Keratinocyte (primary cell): Measurements from ENCODE around the gene SNRNP25. TPM values are rescaled to one million over a fixed set of nuclear protein-coding genes. Genes with fewer than 3 reads are reported as not detected.

Experiments
- DNase-seq: peaks from one replicate; pipeline ENCODE4 v3.0.0-alpha.2; 2011; ENCODE audit warnings: low read depth, missing footprints, low spot score
- FAIRE-seq: peaks from 2 replicates; lab custom pipeline; 2011; peaks lifted over from hg19 to GRCh38; lab: Jason Lieb, UNC
- H2AFZ ChIP-seq: 2 replicates; pipeline ENCODE4 v1.6.0; 2012; ENCODE audit warnings: low read length, control low read depth, inconsistent platforms; ENCODE audit not compliant: control insufficient read depth
- H3K27ac ChIP-seq: 2 replicates; pipeline ENCODE4 v1.5.1; 2011; ENCODE audit warnings: low read length; ENCODE audit not compliant: control insufficient read depth, insufficient read depth
- H3K27me3 ChIP-seq: 3 replicates; pipeline ENCODE4 v1.6.0; 2011; ENCODE audit warnings: low read length; ENCODE audit not compliant: control insufficient read depth, insufficient read depth; ENCODE audit errors: extremely low read depth
- H3K36me3 ChIP-seq, 2 experiments: 2 replicates in 1 of 2; 3 replicates in 1 of 2; pipeline ENCODE4 v1.5.1; 2011; ENCODE audit warnings: low read length in 2 of 2, mild to moderate bottlenecking in 1 of 2; ENCODE audit not compliant: control insufficient read depth in 2 of 2, insufficient read depth in 2 of 2; ENCODE audit errors: extremely low read depth in 1 of 2
- H3K4me1 ChIP-seq: 3 replicates; pipeline ENCODE4 v1.5.1; 2011; ENCODE audit warnings: low read length; ENCODE audit not compliant: control insufficient read depth, insufficient read depth; ENCODE audit errors: extremely low read depth
- H3K4me2 ChIP-seq: 3 replicates; pipeline ENCODE4 v1.6.0; 2011; ENCODE audit warnings: low read depth, low read length; ENCODE audit not compliant: control insufficient read depth, insufficient read depth; ENCODE audit errors: extremely low read depth
- H3K4me3 ChIP-seq, 3 experiments: fragments of 200-600 bp in 1 of 3; sonication (generic) in 1 of 3; 2 replicates in 2 of 3; 3 replicates in 1 of 3; pipeline ENCODE4 v1.5.1; 2011 to 2016; ENCODE audit warnings: low read length in 3 of 3, mild to moderate bottlenecking in 3 of 3, control low read depth in 2 of 3, inconsistent platforms in 1 of 3, low read depth in 1 of 3, mixed read lengths in 1 of 3, mixed run types in 1 of 3, moderate library complexity in 1 of 3; ENCODE audit not compliant: control insufficient read depth in 2 of 3, insufficient read depth in 2 of 3; ENCODE audit errors: extremely low read depth in 1 of 3
- H3K79me2 ChIP-seq: 2 replicates; pipeline ENCODE4 v1.6.0; 2012; ENCODE audit warnings: low read length; ENCODE audit not compliant: control insufficient read depth, insufficient read depth
- H3K9ac ChIP-seq: 3 replicates; pipeline ENCODE4 v1.6.0; 2011; ENCODE audit warnings: low read length; ENCODE audit not compliant: control insufficient read depth, insufficient read depth; ENCODE audit errors: extremely low read depth
- H3K9me1 ChIP-seq: 3 replicates; pipeline ENCODE4 v1.6.0; 2011; ENCODE audit warnings: low read length; ENCODE audit not compliant: control insufficient read depth, insufficient read depth; ENCODE audit errors: extremely low read depth
- H3K9me3 ChIP-seq: 2 replicates; pipeline ENCODE4 v1.5.1; 2012; ENCODE audit warnings: low read depth, low read length; ENCODE audit not compliant: control insufficient read depth
- H4K20me1 ChIP-seq: 3 replicates; pipeline ENCODE4 v1.6.0; 2011; ENCODE audit warnings: low read length; ENCODE audit not compliant: control insufficient read depth, insufficient read depth; ENCODE audit errors: extremely low read depth
- CTCF ChIP-seq, 3 experiments: IDR thresholded peaks in 1 of 3; conservative IDR thresholded peaks in 1 of 3; optimal IDR thresholded peaks in 1 of 3; 2 replicates in 2 of 3; 3 replicates in 1 of 3; pipeline versions ENCODE3 to v1.5.1; 2011; ENCODE audit warnings: low read length in 3 of 3, mild to moderate bottlenecking in 3 of 3, moderate library complexity in 2 of 3, control low read depth in 1 of 3, inconsistent platforms in 1 of 3; ENCODE audit not compliant: insufficient read depth in 2 of 3; ENCODE audit errors: extremely low read depth in 1 of 3
- EZH2 ChIP-seq: IDR thresholded peaks from one replicate; pipeline ENCODE4 v1.6.1; 2012; ENCODE audit warnings: inconsistent platforms, mild to moderate bottlenecking, low read length, moderate library complexity
- dilution Hi-C: fragments of 300-500 bp; cut with MboI; formaldehyde crosslinking; loops from one replicate; pipeline ENCODE4 v1.7.0; 2020; ENCODE audit warnings: low sequenced_read_pairs; ENCODE audit not compliant: extremely low pct_ligation_motif_present
- polyA plus RNA-seq, 5 experiments: library from polyadenylated mRNA; depleted of rRNA in 3 of 5; stranded (reverse) in 3 of 5; stranded (forward) in 1 of 5; unstranded in 1 of 5; fragments of >200 nt; gene quantifications; 1 replicate in 1 of 5; 2 replicates in 3 of 5; 3 replicates in 1 of 5; pipeline versions ENCODE4 v1.2.1 to v1.2.3, GENCODE V29; 2011 to 2012; ENCODE audit warnings: missing spikeins in 2 of 5, low read depth in 1 of 5, low replicate concordance in 1 of 5

Gene SNRNP25
- polyA plus RNA-seq, 1 donor (not counting 4 experiments of a cell fraction or from before 2014, with no cell fraction given): 45.9 TPM

- peak; percentile 75 for FAIRE-seq
- H2AFZ ChIP-seq: peak within 1 kb of the TSS; percentile 16
- dilution Hi-C loops: no loop called here
Measured at GRCh38 chr16:72561-73548, 19.2 kb downstream of the SNRNP25 start, which contains the start of gene RHBDF1. TSS of gene RHBDF1 (minus strand) at chr16:72631. CDS start at chr16:65015, 7,616 bp downstream.

GRCh38 chr16:74051-74746 is 20.6 kb downstream of the SNRNP25 start:
- peaks cover 4% of the 10 kb centered on the region for H3K9me1 ChIP-seq
- peaks cover 20% of the 10 kb centered on the region for H3K79me2 ChIP-seq
- H2AFZ ChIP-seq: no peak overlapping the region
- H3K9ac ChIP-seq: no peak overlapping the region
- H4K20me1 ChIP-seq: no peaks in the 10 kb centered on the region
- dilution Hi-C loops: no loop called here
- no peak for FAIRE-seq
- H3K4me2 ChIP-seq: no peak overlapping the region
- no peak overlapping the region for H3K27ac ChIP-seq
- peaks cover 0 to 3% of the 10 kb centered on the region in 2 experiments for H3K36me3 ChIP-seq
- H3K4me3 ChIP-seq: no peak overlapping the region
- no peaks in the 10 kb centered on the region for H3K9me3 ChIP-seq
- H3K4me1 ChIP-seq: peaks cover 43% of the 10 kb centered on the region
- TF ChIP-seq EZH2: no peak
- no peak for TF ChIP-seq CTCF (optimal IDR thresholded peaks at IDR 0.05 in 1 of 3, IDR thresholded peaks at IDR 0.05 in 1 of 3, conservative IDR thresholded peaks at IDR 0.05 in 1 of 3; ENCODE audit: extremely low read depth in 1 of 3, insufficient read depth in 2 of 3, low read length in 3 of 3)
- H3K27me3 ChIP-seq: no peaks in the 10 kb centered on the region
- no peak for DNase-seq

More at GRCh38 chr16:72561-73548, 19.2 kb downstream of the SNRNP25 start, which contains the start of gene RHBDF1:
- H3K79me2 ChIP-seq: peaks cover 22% of the 10 kb centered on the region
- H4K20me1 ChIP-seq: no peaks in the 10 kb centered on the region
- no peaks in the 10 kb centered on the region for H3K9me3 ChIP-seq
- peak within 1 kb of the TSS; percentile 89 for H3K4me2 ChIP-seq
- peaks cover 40% of the 10 kb centered on the region for H3K4me1 ChIP-seq
- no peak for DNase-seq
- peaks cover 2 to 3% of the 10 kb centered on the region in 2 experiments for H3K36me3 ChIP-seq
- no peaks in the 10 kb centered on the region for H3K27me3 ChIP-seq
- H3K9me1 ChIP-seq: peaks cover 4% of the 10 kb centered on the region
- H3K27ac ChIP-seq: peak within 1 kb of the TSS; percentile 74
- H3K9ac ChIP-seq: peak within 1 kb of the TSS; percentile 85
- no peak for TF ChIP-seq EZH2
- TF ChIP-seq CTCF (optimal IDR thresholded peaks at IDR 0.05 in 1 of 3, IDR thresholded peaks at IDR 0.05 in 1 of 3, conservative IDR thresholded peaks at IDR 0.05 in 1 of 3; ENCODE audit: extremely low read depth in 1 of 3, insufficient read depth in 2 of 3, low read length in 3 of 3): no peak
- peak within 1 kb of the TSS; percentile 65 to 84 (median 83) for H3K4me3 ChIP-seq
